NCI-H510A treated with DMSO at 0.1 percent for 48 hours (cell line): ENCODE results near the gene LITAFD.
"Not testable (repeated sequence)": the region's sequence is repeated elsewhere in the genome, so short reads cannot be mapped to it uniquely, and the experiment has no call there.

Experiments
- DNase-seq: peaks from one replicate; lab custom pipeline; 2025; lab: John Stamatoyannopoulos, UW

Gene LITAFD

GRCh38 chr16:8858994-8859912 lies 22.9 kb upstream of the LITAFD start:
- DNase-seq, result no peak

GRCh38 chr16:8859913-8860881 lies 22.0 kb upstream of the LITAFD start:
- DNase-seq, result no peak

GRCh38 chr16:8861563-8862308 lies 20.4 kb upstream of the LITAFD start:
- DNase-seq, result no peak

- no peak for DNase-seq
Measured at GRCh38 chr16:8862309-8863130, 19.6 kb upstream of the LITAFD start.

- DNase-seq, result no peak
Measured at GRCh38 chr16:8863594-8864424, 18.3 kb upstream of the LITAFD start.

- DNase-seq, result no peak
Measured at GRCh38 chr16:8864480-8865110, 17.6 kb upstream of the LITAFD start.

- DNase-seq, result no peak
Measured at GRCh38 chr16:8865145-8865882, 16.8 kb upstream of the LITAFD start.

- DNase-seq, result no peak
Measured at GRCh38 chr16:8866118-8866883, 15.8 kb upstream of the LITAFD start.

- no peak for DNase-seq
Measured at GRCh38 chr16:8866884-8867215, 15.3 kb upstream of the LITAFD start.

- no peak for DNase-seq
Measured at GRCh38 chr16:8867216-8867931, 14.8 kb upstream of the LITAFD start.

GRCh38 chr16:8867932-8868415 lies 14.2 kb upstream of the LITAFD start:
- DNase-seq, result no peak

- DNase-seq, result peak; percentile 73
Measured at GRCh38 chr16:8868416-8869211, 13.5 kb upstream of the LITAFD start, which contains the start of gene CARHSP1. TSS of gene CARHSP1 (minus strand) at chr16:8869006. CDS start at chr16:8859328, 9,678 bp downstream.

GRCh38 chr16:8869212-8869987 lies 12.8 kb upstream of the LITAFD start:
- no peak for DNase-seq

GRCh38 chr16:8869988-8870241 lies 12.2 kb upstream of the LITAFD start:
- DNase-seq, result not testable (repeated sequence)

- DNase-seq, result no peak
Measured at GRCh38 chr16:8872071-8872470, 10.1 kb upstream of the LITAFD start.
